ENCODE results near the gene IL16.
"Not testable (repeated sequence)": the region's sequence is repeated elsewhere in the genome, so short reads cannot be mapped to it uniquely, and the experiment has no call there.

IL16 gene

GRCh38 chr15:81313686-81314085 is 117.0 kb downstream of the IL16 start:
- no peak for DNase-seq (ENCODE audit: low read depth)

GRCh38 chr15:81314378-81314777 is 117.7 kb downstream of the IL16 start:
- no peak for DNase-seq (ENCODE audit: low read depth)

DNA sequence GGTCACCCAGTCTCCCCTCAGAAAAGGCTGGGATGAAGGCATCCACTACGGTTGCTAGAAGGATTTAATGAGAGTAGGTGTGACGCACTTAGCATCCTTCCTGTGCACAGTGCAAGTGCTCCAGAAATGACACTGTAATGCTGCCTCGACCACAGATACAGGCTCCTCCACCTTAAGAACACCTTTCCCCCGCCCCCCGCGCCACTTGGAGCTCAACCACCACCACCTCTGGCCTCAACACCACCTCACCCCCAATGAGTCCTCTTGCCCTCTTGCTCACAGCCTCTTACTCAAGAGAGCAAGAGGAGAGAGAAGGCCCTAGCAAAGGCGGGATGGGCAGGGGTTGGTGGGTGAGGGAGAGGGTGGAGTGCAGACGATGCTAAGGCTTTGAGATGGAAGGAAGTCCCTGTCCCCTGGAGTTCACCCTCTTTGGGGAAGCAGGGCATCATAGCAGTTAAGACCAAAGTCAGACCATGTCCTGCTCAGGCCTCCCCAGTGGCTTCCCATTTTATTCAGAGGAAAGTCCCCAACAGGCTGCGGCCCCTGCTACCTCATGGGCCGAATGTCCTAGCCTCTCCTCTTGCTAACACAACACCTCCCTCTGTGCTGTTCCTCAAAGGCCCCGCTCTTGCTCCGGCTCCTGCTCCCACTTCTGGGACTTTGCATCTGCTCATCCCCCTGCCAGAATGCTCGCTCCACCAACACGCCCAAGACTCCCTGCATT is 118.9 kb downstream of the IL16 start:
- no peak for DNase-seq (ENCODE audit: low read depth)

GRCh38 chr15:81316267-81316666 is 119.6 kb downstream of the IL16 start:
- no peak for DNase-seq (ENCODE audit: low read depth)

DNA sequence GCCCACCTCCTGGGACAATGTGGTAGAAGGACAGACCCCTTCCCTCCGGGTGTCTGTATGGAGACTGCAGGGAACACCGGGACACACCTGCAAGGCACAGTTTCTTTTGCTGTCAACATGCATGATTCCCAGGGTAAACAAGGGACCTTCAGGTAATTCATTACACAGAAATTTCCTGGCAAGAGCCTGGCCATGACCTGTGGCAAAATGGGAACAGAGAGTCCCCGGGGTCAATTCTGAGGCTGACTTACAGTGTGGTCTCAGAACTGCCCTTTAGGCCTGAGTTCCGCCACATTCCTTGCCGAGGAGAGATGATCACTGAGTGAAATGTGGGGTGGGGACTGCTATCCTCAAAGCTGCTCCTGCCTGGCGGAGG is 121.0 kb downstream of the IL16 start:
- DNase-seq (ENCODE audit: low read depth): no peak

DNA sequence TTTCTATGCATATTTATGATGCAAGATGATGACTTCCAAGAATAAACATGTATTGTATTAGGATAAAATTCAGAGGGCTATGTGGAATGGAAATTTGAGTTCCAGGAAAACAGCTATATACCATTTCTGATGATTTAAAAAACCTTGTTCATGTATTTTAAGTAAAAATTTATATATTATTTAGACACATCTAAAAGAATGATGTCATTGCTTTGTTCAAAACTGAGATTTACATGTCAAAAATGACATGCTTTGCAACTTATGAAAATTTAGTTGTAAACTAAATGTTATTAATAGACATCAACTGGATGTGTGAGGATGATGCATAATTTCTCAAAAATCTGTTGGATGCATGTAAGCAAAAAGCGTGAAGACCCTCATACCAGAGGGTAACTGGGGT is 125.0 kb downstream of the IL16 start:
- no peak for DNase-seq (ENCODE audit: low read depth)

GRCh38 chr15:81322676-81323253 is 126.1 kb downstream of the IL16 start:
- DNase-seq (ENCODE audit: low read depth): no peak

- DNase-seq (ENCODE audit: low read depth): no peak
Observed at GRCh38 chr15:81323559-81323943, 126.9 kb downstream of the IL16 start.

DNA sequence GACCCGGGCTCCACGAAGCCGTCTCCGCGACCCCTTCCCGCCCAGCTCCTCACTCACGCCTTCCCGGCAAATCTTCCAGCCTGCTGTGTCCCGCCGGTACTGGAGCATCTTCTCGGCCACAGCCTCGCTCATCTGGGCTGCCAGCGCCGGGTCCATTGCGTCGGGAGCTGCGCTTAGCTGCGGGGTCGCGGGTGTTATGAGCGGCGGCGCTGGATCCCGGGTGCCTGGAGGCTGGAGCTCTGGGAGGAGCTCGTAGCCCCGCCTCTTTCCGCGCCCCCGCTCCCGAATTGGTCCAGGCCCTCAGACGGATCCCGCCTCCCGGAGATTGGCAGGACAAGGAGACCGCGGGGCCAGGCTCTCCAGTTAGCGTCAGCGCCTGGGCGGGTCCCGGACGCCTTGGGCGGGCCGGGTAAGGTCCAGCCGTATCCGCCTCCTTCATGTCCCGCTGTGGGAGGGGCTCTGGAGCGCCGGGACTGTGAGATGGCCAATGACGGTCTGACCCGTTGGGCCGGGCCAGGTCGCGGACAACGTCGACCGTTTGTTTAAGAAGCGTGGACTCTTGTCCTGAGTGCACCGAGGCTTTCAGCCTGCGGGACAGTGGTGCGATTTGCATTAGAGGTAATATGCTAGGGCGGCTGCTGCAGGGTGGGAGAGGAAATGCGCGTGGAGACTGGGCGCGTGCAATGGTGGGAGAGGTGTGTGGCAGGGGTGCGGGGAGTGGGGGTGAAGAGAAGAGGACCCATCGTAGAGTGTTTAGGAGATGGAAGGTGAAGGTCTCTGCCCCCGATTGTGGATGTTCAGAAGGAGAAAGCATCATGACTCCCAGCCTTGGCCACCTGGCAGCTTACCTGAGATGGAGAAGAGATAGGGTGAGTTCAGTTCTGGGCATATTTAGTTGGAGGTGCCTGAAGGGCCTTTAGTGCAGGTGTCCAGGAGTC is 127.5 kb downstream of the IL16 start, which contains the start of gene STARD5:
TSS of gene STARD5 (minus strand) at position 198 of the 938 bp plus-strand sequence. CDS start at position 156, 42 bp downstream.
- DNase-seq (ENCODE audit: low read depth): peak; percentile 98

- no peak for DNase-seq (ENCODE audit: low read depth)
Observed at GRCh38 chr15:81326466-81327212, 130.0 kb downstream of the IL16 start.

- no peak for DNase-seq (ENCODE audit: low read depth)
Observed at GRCh38 chr15:81327516-81327915, 130.8 kb downstream of the IL16 start.

- no peak for DNase-seq (ENCODE audit: low read depth)
Observed at GRCh38 chr15:81329446-81329845, 132.8 kb downstream of the IL16 start.

DNA sequence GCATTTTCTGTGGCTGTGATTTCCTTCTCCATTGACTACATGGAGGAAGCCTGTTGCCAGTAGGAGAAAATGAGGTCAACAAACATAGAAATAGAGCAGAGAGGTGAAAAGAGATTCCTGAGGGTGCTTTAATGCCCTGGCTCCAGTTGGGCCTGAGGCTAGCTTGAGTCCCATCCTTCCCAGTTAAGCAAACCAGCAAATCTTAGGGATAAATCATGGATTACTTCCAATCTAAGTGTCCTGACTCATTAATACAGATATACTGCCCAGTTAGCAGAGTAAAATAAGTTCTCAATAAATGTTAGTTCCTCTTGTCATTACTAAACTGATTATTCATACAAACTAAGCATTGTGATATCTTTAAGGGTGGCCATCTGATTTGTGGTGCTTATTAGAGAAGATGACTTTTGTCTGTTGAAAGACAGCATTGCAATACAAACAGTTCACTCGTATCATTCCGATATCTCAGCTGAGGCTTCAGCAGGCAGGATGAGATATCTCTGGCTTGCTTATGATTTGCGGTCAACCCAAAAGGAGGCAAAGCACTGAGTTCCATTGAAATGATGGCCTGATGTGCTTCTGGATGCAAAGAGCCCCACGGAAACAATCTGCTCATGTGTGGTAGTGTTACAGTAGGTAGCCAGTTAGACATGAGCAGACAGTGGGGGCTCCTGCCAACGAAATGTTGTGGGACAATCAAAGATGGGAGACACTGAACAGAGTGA is 133.8 kb downstream of the IL16 start:
- no peak for DNase-seq (ENCODE audit: low read depth)

- not testable (repeated sequence) for DNase-seq (ENCODE audit: low read depth)
Observed at GRCh38 chr15:81331141-81331540, 134.5 kb downstream of the IL16 start.

- DNase-seq (ENCODE audit: low read depth): no peak
Observed at GRCh38 chr15:81331600-81331999, 134.9 kb downstream of the IL16 start.

- no peak for DNase-seq (ENCODE audit: low read depth)
Observed at GRCh38 chr15:81332326-81332725, 135.6 kb downstream of the IL16 start.

DNA sequence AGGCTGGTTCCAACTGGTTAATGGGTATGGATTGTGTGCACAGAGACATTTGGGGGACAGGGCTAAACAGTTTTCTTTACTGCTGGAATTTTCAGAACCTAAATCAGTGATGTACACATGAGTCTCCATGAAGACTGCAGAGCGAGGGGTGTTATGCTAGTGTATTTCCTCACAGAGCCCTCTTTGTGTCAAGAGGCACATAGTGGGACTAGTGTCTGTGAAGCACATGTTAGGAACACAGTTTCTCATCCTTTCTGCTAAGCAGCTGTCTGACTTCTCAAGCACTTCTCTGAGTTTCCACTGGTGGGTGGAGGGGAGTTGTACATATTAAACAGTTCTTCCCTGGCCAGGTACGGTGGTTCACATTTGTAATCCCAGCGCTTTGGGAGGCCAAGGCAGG is 136.7 kb downstream of the IL16 start:
- DNase-seq (ENCODE audit: low read depth): no peak

GRCh38 chr15:81334768-81335435 is 138.2 kb downstream of the IL16 start:
- DNase-seq (ENCODE audit: low read depth): no peak

DNA sequence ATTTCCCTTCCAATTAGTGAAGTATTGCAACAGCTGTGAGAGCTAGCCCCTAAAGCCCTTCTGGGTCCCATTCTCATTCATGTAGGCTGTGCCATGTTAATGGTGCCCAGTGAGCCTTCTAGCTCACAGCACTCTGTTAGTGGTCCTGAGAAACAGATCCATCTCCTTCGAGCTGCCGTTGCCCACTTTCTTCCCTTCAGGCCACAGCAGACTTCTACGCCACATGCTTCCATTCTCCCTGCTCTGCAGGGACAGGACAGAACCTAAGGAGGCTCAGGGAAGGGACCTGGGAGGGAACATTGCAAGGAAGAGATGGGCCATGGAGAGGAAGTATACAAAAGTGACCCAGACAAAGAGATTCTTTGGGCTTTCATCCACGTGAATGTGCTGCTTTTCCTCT is 139.0 kb downstream of the IL16 start:
- no peak for DNase-seq (ENCODE audit: low read depth)

- DNase-seq (ENCODE audit: low read depth): no peak
Observed at GRCh38 chr15:81336568-81336967, 139.9 kb downstream of the IL16 start.

- no peak for DNase-seq (ENCODE audit: low read depth)
Observed at GRCh38 chr15:81337241-81337640, 140.6 kb downstream of the IL16 start.

All from activated T-cell treated with anti-CD3 and anti-CD28 coated beads for 48 hours (primary cell).